GM21381 (cell line): Measurements from ENCODE around the gene ATP9A.
A peak's percentile ranks its signal among the peaks of the same experiment; 100 is the strongest.
"Not testable (repeated sequence)": the region's sequence is repeated elsewhere in the genome, so short reads cannot be mapped to it uniquely, and the experiment has no call there.

Experiments
- ATAC-seq: cut with Tn5 transposase; IDR thresholded peaks from one replicate; pipeline ENCODE4 v1.9.1; 2021; ENCODE audit warnings: mild to moderate bottlenecking, moderate library complexity; ENCODE audit not compliant: unreplicated experiment

Gene ATP9A

DNA sequence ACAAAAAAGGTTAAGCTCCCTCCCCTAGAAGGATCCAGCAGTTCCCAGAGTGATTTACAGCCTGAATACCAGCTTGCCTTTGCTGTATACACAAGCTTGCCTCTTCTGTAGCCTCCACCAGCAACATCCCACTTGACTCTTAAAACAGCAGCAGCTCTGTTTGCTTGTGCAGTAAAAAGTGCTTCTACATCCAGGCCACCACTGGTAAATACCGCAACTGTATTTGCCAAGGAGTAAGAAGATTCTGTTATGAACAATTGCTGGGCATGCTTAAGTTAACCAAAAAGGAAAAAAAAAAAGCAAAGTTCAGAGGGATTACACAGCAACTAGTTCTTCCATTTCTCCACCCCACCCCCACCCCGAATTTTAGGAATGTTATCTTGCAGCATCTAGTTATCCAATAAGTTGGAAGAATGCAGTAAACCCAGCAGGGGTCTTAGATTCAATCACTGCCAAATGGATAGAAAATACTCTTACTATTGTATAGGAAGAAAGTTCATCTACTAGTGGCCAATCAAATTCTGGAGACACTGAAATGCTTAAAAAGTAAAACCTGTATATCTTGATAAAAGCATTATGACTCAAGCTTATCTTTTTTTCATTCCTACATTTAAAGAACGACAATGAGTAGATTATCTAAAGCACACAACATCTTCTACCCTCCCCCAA is 29.3 kb upstream of the ATP9A start:
- no peak for ATAC-seq

DNA sequence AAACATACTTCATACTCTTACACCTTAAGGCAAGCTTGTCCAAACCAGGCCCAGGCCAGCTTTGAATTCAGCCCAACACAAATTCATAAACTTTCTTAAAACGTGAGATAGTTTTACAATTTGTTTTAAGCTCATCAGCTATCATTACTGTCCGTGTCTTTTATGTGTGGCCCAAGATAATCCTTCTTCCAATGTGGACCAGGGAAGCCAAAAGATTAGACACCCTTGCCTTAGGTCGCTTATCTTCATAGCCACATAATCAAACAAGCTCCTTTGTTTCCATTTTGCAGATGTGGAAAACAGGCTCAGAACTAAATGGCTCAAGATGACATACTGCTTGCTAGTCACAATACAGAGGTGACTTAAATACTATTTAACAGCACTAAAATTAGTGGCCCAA is 28.1 kb upstream of the ATP9A start:
- ATAC-seq = no peak

DNA sequence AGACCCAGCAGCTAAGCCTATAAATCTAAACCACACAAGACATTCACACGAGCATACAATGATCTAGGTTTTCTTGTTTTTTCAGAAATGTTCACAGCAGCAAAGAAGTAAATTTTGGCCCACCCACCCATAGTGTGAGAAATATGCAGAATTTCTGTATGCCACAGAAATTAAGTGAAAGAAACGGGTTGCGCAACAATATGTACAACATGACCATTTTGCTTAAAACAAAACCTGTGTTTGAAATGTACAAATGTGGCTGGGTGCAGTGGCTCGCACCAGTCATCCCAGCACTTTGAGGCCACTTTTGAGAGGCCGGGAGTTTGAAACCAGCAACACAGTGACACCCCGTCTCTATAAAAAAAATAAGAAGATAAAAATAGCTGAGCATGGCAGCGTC is 24.8 kb upstream of the ATP9A start:
- ATAC-seq = no peak

DNA sequence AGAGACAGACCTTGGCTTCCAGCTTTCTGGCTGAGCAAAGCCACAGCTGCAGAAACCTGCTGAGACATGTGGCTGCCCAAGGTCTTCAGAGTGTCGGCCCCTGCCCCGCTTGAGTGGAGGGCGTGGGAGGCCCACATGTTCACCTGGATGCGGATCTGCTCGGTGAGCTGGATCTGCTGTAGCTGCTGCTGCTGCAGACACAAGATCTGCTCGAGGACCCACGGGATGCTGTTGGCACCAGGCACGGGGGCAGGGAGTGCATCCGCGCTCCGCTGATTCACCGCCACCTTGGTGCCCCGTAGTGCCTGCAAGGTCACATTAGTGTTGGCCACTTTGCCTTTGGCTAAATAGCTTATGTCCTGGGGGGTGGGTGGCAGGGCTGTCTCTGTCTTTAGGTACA is 23.4 kb upstream of the ATP9A start:
- ATAC-seq = no peak

DNA sequence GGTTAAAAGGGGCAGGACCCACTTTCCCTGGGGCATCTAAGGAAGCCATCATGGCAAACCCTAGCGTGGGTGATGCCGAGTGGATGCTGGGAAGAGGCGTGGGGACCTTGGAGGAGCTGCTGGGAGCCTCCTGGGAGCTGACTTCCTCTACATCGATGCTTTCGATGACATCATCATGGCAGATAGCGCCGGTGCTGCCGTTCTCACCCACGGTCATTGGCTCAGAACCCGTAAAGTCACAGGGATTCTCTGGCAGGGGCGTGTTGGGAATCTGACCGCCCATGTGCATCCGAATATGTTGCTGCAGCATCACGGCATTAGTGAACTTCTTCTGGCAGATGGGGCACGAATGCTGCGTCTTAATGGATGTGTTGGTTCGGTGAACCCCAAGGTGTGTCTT is 22.1 kb upstream of the ATP9A start:
- no peak for ATAC-seq

- no peak for ATAC-seq
These were observed 21.2 kb upstream of the ATP9A start for GRCh38 chr20:51789434-51789833.

DNA sequence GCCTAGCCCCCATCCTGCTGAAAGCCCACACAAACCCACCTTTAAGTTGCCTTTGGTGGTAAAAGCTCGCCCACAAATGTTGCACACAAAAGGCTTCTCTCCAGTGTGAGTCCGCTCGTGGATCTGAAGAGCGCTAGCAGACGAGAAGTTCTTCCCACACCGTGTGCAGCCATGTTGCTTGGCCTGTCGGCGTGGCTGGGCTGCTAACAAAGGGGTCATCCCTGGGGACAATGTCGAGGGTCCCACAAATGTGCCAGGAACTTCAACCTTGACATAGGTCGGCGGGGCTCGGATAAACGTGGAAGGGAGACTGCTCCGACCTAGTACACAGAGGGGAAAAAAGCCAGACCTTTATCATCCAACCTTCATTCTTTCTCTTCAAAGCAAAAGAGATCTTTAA is 20.6 kb upstream of the ATP9A start:
- no peak for ATAC-seq

DNA sequence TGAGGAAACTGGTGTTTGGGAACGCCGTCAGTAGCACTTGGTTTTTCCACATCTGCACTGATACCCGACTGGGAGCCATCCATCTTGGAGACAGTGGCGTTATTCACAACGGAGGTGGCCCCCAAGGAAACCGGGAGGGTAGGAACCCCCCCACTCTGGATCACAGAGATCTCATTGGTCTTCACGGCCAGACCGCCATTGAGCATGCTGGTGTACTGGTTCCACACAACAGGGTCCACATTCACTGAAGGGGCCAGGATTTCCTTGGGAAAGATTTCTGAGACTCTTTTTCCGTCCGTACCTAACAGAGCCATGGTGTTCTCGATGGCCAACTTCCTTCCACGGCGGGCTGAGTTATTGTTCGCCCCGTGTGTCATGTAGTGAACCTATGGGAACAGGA is 16.1 kb upstream of the ATP9A start:
- no peak for ATAC-seq

- ATAC-seq = not testable (repeated sequence)
These were observed 10.1 kb upstream of the ATP9A start for GRCh38 chr20:51778229-51778759.

GRCh38 chr20:51775241-51775640 is 7.1 kb upstream of the ATP9A start:
- no peak for ATAC-seq

GRCh38 chr20:51772236-51772635 is 4.0 kb upstream of the ATP9A start:
- ATAC-seq = no peak

- no peak for ATAC-seq
These were observed 1.9 kb upstream of the ATP9A start for GRCh38 chr20:51769976-51770615.

GRCh38 chr20:51768759-51769517 is 748 bp upstream of the ATP9A start:
- no peak for ATAC-seq

DNA sequence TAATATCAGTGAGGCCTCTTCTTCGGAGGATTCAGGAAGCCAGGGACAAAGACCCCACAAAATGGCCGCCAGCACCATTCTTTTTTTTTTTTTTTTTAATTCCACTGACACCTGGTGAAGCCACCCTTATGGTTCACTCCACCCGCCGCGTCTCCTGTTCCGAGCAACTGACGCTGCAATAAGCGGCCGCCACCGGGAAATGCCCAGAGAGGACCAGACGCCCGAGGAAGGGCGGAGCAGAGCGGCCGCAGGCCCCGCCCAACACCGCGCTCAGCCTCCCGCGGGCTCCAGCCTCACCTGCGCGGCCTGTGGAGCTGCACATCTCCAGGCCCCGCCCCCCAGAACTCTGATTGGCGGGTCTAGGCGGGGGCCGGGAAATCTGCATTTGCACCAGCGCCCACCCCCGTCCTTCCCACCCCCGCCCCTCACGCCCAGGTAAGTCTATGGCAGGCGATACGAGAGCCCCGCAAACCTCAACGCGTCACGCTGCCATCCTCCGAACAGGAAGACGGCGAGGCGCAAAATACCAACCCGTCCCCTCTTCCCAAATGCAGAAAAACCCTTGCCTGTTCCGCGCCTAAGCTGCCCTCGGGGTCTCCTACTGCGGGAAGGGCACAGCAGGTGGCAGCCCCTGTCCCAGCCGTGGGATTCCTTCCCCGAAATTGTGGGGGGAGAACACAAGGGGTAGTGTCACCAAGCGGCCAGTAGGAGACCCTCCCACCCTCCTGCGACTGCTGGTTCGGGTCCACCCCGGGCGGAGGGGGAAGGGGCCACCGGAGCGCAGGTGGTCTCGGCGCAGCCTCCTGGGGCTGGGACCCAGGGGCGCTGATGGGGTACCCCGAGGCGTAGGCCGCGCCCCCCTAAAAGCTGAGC is 960 bp downstream of the ATP9A start:
- peak; percentile 48 for ATAC-seq

- ATAC-seq = not testable (repeated sequence)
These were observed 2.8 kb downstream of the ATP9A start for GRCh38 chr20:51765381-51765780.

- no peak for ATAC-seq
These were observed 4.1 kb downstream of the ATP9A start for GRCh38 chr20:51763965-51764602.

DNA sequence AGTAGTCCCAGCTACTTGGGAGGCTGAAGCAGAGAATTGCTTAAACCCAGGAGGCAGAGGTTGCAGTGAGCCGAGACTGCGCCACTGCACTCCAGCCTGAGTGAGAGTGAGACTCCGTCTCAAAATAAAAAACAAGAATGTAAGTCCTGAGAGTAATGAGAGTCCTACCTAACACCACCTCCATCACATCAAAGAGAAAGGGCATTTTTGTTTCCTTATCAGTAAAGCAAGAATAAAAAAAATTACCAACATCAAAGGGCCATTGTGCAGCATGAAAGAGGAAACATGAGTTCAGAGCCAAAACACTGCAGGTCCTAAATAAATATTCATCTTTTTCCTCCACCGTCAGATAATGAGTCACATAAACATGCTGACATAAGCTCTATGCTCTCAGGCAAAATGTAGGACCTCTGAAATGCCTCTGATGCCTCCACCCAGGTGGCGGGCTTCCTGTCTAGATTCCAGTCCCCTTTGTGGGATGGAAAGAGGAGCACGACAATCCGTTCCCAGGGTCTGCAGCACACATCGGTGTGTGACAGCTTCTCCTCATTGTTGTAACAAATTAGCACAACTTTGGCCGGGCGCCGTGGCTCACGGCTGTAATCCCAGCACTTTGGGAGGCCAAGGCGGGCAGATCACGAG is 7.2 kb downstream of the ATP9A start:
- ATAC-seq = no peak

- no peak for ATAC-seq
These were observed 8.2 kb downstream of the ATP9A start for GRCh38 chr20:51759769-51760510.

DNA sequence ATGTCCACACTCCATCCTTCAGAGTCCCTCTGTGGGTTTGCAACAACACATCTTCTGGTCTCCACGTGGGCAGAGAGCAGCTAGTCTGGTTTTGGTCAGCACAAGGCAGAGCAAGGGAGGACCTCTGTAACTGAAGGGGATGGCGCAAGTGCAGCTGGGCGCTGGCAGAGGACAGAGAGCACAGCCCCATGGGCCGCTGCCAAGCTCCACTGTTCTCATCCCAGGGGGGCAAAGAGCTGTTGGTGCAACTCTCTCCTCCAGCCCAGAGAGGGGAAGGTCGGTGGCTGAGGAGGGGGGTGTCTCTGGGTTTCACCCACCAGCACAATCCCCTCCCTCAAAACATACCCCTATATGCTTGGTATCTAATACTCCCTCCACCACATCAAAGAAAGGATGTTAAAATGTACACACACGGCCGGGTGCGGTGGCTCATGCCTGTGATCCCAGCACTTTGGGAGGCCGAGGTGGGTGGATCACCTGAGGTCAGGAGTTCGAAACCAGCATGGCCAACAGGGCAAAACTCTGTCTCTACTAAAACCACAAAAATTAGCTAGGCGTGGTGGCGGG is 9.1 kb downstream of the ATP9A start:
- ATAC-seq = no peak
